Suprapubic skin (tissue), 4 donors: Measurements from ENCODE around the gene PROP1.

Source experiments
- POLR2A ChIP-seq, 2 donors: fragments of 450-650 bp; IDR thresholded peaks; one replicate each; pipeline ENCODE4 v1.6.1; 2017; ENCODE audit warnings: antibody characterized with exemption in 2 of 2, mild to moderate bottlenecking in 2 of 2, moderate library complexity in 2 of 2
- POLR2AphosphoS5 ChIP-seq, 3 donors: sonication (generic); formaldehyde crosslinking; IDR thresholded peaks; one replicate each; pipeline ENCODE4 v1.6.1; 2017; ENCODE audit warnings: antibody characterized with exemption in 3 of 3
- TF ChIP-seq, protein P1 (sequence below), 2 donors: fragments of 200-600 bp in 1 of 2; fragments of 450-650 bp in 1 of 2; sonication (generic) in 1 of 2; IDR thresholded peaks; one replicate each; pipeline ENCODE4 v1.5.1; 2016 to 2019; ENCODE audit warnings: antibody characterized with exemption in 2 of 2, mild to moderate bottlenecking in 1 of 2, moderate library complexity in 1 of 2

- TF ChIP-seq POLR2A (IDR thresholded peaks at IDR 0.05): no peak
- TF ChIP-seq, protein P1, sequence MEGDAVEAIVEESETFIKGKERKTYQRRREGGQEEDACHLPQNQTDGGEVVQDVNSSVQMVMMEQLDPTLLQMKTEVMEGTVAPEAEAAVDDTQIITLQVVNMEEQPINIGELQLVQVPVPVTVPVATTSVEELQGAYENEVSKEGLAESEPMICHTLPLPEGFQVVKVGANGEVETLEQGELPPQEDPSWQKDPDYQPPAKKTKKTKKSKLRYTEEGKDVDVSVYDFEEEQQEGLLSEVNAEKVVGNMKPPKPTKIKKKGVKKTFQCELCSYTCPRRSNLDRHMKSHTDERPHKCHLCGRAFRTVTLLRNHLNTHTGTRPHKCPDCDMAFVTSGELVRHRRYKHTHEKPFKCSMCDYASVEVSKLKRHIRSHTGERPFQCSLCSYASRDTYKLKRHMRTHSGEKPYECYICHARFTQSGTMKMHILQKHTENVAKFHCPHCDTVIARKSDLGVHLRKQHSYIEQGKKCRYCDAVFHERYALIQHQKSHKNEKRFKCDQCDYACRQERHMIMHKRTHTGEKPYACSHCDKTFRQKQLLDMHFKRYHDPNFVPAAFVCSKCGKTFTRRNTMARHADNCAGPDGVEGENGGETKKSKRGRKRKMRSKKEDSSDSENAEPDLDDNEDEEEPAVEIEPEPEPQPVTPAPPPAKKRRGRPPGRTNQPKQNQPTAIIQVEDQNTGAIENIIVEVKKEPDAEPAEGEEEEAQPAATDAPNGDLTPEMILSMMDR (IDR thresholded peaks at IDR 0.05): no peak
- no peak for TF ChIP-seq POLR2AphosphoS5 (IDR thresholded peaks at IDR 0.05)
Measured at GRCh38 chr5:177963966-177964365, 32.1 kb downstream of the PROP1 start.
